K562 (cell line): ENCODE results near the gene WT1. TPM values are rescaled to one million over a fixed set of nuclear protein-coding genes. Genes with fewer than 3 reads are reported as not detected.
A peak's percentile ranks its signal among the peaks of the same experiment; 100 is the strongest.

Source experiments
- CEBPB ChIP-seq: fragments of 450-650 bp; IDR thresholded peaks from 2 replicates; pipeline ENCODE4 v1.6.1; 2016; ENCODE audit warnings: missing genetic modification characterization, missing compliant biosample characterization
- CREB5 ChIP-seq: fragments of 250-450 bp; sonication (Bioruptor Pico); IDR thresholded peaks from 2 replicates; pipeline ENCODE4 v1.5.0; 2020; ENCODE audit warnings: mild to moderate bottlenecking
- CSDE1 ChIP-seq, 2 experiments: fragments of 450-650 bp; IDR thresholded peaks; 2 replicates each; pipeline ENCODE4 v1.6.1; 2016; ENCODE audit warnings: mild to moderate bottlenecking in 1 of 2
- HMG20B ChIP-seq: fragments of 250-450 bp; sonication (Bioruptor Pico); IDR thresholded peaks from 2 replicates; pipeline ENCODE4 v1.5.0; 2021; ENCODE audit warnings: mild to moderate bottlenecking
- LARP7 ChIP-seq: fragments of 450-650 bp; IDR thresholded peaks from 2 replicates; pipeline ENCODE4 v1.6.1; 2016
- PML ChIP-seq: IDR thresholded peaks from 2 replicates; pipeline ENCODE4 v1.6.1; 2012; ENCODE audit warnings: low read length, inconsistent platforms
- POU5F1 ChIP-seq: fragments of 150-350 bp; IDR thresholded peaks from 2 replicates; pipeline ENCODE4 v1.6.1; 2014; ENCODE audit warnings: borderline replicate concordance, low read length, low read depth, mild to moderate bottlenecking; ENCODE audit not compliant: partially characterized antibody
- SAFB2 ChIP-seq: fragments of 200-400 bp; formaldehyde crosslinking; IDR thresholded peaks from 2 replicates; pipeline ENCODE4 v1.6.1; 2018; ENCODE audit warnings: borderline replicate concordance, low read length, low read depth, moderate library complexity; ENCODE audit not compliant: severe bottlenecking
- SETDB1 ChIP-seq: IDR thresholded peaks from one replicate; pipeline ENCODE4 v1.6.1; 2012; ENCODE audit warnings: low read length, control low read depth, inconsistent platforms
- STAT6 ChIP-seq: sonication (generic); formaldehyde crosslinking; IDR thresholded peaks from 2 replicates; pipeline ENCODE4 v1.8.1; 2023; ENCODE audit warnings: mild to moderate bottlenecking, missing genetic modification reagents
- ZBTB8A ChIP-seq: fragments of 450-650 bp; IDR thresholded peaks from 2 replicates; pipeline ENCODE4 v1.6.1; 2018; ENCODE audit warnings: mild to moderate bottlenecking, moderate library complexity; ENCODE audit not compliant: partially characterized antibody
- ZNF449 ChIP-seq: fragments of 250-450 bp; sonication (Bioruptor Pico); IDR thresholded peaks from 2 replicates; pipeline ENCODE4 v1.8.0; 2022; ENCODE audit warnings: moderate library complexity, mild to moderate bottlenecking, inconsistent platforms
- polyA plus RNA-seq, 8 experiments: library from polyadenylated mRNA; depleted of rRNA in 4 of 8; stranded (reverse) in 5 of 8; unstranded in 3 of 8; fragments of >200 nt; fragmentation: Nextera tagmentation in 2 of 8; fragmentation: Illumina TruSeq in 1 of 8; extraction: Ambion mirVana in 2 of 8; extraction: Trizol in 1 of 8; gene quantifications; 2 replicates each; pipeline versions ENCODE4 v1.2.1 to v1.2.3, GENCODE V29; 2011 to 2014; ENCODE audit warnings: inconsistent platforms in 1 of 8, missing spikeins in 1 of 8
- total RNA-seq, 7 experiments: library from RNA; depleted of rRNA in 6 of 7; stranded (reverse); fragments of >200 nt in 6 of 7; fragmentation: Illumina TruSeq in 2 of 7; extraction: Trizol in 2 of 7; gene quantifications; 2 replicates each; pipeline versions ENCODE4 v1.2.1 to v1.2.3, GENCODE V29; 2011 to 2021; ENCODE audit warnings: low replicate concordance in 1 of 7
- TF ChIP-seq, protein P1 (sequence below): fragments of 250-450 bp; sonication (Bioruptor Pico); IDR thresholded peaks from 2 replicates; pipeline ENCODE4 v1.8.0; 2022; ENCODE audit warnings: inconsistent platforms, mild to moderate bottlenecking, moderate library complexity, borderline replicate concordance
- TF ChIP-seq, protein P2 (sequence below): fragments of 150-350 bp; IDR thresholded peaks from 2 replicates; pipeline ENCODE4 v1.6.1; 2014; ENCODE audit warnings: low read depth, mild to moderate bottlenecking, low read length, borderline replicate concordance

WT1 gene
- total and polyA plus RNA-seq, 9 of the 15 experiments (the other 6 are each of a cell fraction or from before 2014, with no cell fraction given) = 7.1 to 33.8 (median 19.4) TPM

DNA sequence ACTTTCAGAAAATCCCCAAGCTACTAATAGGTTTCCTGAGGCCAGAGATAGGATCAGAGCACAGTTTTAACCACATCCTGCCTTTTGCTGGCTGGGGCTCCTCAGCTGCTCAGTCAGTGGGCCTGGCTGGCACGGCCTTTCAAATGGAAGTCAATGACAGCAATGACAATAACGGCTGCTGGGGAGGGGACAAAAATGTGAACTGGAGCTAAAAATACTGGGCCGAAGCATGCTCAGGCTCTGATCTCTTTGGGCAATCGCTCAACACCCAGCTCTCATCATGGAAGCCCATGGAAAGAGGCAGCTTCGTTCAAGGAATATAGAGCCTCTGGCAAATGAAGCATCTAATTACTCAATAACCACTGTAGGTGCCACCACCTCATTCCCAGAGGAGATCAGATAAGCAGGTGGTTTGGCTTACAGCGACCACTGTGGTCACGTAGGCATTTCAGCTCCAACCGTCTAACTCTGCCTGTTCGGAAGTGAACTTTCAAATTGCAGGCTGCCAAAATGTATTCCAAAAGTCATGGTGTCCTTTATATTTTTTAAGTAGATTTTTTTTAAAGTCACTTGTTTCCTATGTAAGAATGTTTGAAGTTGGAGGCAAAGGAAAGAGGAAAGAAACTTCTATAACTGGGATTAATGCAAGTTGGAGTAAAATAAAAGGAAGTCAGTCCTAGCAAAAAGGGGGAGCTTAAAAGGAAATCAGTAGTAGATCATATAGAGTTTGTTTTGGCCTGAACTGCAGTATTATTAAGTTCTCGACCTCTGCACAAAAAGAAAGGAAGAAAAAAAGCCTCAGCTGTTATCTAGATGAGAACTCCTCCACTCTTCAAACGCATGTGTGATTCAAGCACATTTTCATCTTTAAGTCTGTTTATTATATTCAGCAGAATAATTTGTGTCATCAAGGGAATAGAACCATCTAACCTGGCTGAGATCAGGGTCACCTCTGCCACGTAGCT lies 14.1 kb downstream of the WT1 start (continued):
- TF ChIP-seq, protein P1, sequence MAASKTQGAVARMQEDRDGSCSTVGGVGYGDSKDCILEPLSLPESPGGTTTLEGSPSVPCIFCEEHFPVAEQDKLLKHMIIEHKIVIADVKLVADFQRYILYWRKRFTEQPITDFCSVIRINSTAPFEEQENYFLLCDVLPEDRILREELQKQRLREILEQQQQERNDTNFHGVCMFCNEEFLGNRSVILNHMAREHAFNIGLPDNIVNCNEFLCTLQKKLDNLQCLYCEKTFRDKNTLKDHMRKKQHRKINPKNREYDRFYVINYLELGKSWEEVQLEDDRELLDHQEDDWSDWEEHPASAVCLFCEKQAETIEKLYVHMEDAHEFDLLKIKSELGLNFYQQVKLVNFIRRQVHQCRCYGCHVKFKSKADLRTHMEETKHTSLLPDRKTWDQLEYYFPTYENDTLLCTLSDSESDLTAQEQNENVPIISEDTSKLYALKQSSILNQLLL (CRISPR knock-in tag) = no peak
- no peak for TF ChIP-seq SAFB2
- TF ChIP-seq CSDE1 (IDR thresholded peaks at IDR 0.05) = no peak
- TF ChIP-seq HMG20B (CRISPR knock-in tag) = no peak
- TF ChIP-seq SETDB1 = no peak
- peak; percentile 73; the same call in 1 of the 2 replicates for TF ChIP-seq CEBPB (tag)
- TF ChIP-seq LARP7 = no peak
- no peak for TF ChIP-seq ZBTB8A
- TF ChIP-seq STAT6 (CRISPR knock-in tag) = no peak
- TF ChIP-seq PML = no peak
- TF ChIP-seq CREB5 (CRISPR knock-in tag) = no peak
- 0 out of 2 replicates have a peak, but pooled peaks have one; percentile 45 for TF ChIP-seq ZNF449 (CRISPR knock-in tag)
- TF ChIP-seq, protein P2, sequence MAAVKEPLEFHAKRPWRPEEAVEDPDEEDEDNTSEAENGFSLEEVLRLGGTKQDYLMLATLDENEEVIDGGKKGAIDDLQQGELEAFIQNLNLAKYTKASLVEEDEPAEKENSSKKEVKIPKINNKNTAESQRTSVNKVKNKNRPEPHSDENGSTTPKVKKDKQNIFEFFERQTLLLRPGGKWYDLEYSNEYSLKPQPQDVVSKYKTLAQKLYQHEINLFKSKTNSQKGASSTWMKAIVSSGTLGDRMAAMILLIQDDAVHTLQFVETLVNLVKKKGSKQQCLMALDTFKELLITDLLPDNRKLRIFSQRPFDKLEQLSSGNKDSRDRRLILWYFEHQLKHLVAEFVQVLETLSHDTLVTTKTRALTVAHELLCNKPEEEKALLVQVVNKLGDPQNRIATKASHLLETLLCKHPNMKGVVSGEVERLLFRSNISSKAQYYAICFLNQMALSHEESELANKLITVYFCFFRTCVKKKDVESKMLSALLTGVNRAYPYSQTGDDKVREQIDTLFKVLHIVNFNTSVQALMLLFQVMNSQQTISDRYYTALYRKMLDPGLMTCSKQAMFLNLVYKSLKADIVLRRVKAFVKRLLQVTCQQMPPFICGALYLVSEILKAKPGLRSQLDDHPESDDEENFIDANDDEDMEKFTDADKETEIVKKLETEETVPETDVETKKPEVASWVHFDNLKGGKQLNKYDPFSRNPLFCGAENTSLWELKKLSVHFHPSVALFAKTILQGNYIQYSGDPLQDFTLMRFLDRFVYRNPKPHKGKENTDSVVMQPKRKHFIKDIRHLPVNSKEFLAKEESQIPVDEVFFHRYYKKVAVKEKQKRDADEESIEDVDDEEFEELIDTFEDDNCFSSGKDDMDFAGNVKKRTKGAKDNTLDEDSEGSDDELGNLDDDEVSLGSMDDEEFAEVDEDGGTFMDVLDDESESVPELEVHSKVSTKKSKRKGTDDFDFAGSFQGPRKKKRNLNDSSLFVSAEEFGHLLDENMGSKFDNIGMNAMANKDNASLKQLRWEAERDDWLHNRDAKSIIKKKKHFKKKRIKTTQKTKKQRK = no peak
- TF ChIP-seq POU5F1 = no peak
